Sigmoid colon (tissue), 4 donors: Measurements from ENCODE around the gene LRP8.

Experiments used
- POLR2A ChIP-seq, 2 donors: fragments of 450-650 bp; IDR thresholded peaks; one replicate each; pipeline ENCODE4 v1.6.1; 2016; ENCODE audit warnings: antibody characterized with exemption in 2 of 2, mild to moderate bottlenecking in 2 of 2, moderate library complexity in 2 of 2
- POLR2AphosphoS5 ChIP-seq, 4 donors: sonication (generic); formaldehyde crosslinking; IDR thresholded peaks; one replicate each; pipeline ENCODE4 v1.6.1; 2017; ENCODE audit warnings: antibody characterized with exemption in 4 of 4
- TF ChIP-seq, protein P1 (sequence below), 4 experiments: fragments of 450-650 bp in 3 of 4; fragments of 200-600 bp in 1 of 4; IDR thresholded peaks; one replicate each; pipeline ENCODE4 v1.5.1; 2016 to 2019; ENCODE audit warnings: antibody characterized with exemption in 4 of 4, mild to moderate bottlenecking in 3 of 4, moderate library complexity in 2 of 4

DNA sequence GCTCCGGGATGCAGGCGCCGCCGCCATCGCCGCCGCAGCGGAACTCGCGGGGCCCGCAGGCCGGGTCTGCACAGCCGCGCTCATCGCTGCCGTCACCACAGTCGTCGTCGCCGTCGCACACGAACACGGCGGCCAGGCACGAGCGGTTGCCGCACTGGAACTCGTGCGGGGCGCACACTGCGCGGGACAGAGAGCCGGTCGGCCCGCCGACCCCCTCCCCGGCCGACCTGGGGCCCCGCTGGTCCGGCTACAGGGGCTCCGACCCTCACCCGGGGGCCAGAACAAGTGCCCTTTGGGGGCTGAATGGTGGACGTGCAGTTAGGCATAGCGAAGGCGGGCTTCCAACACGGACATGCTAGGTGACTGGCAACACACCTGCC lies 51.0 kb downstream of the LRP8 start:
- TF ChIP-seq, protein P1, sequence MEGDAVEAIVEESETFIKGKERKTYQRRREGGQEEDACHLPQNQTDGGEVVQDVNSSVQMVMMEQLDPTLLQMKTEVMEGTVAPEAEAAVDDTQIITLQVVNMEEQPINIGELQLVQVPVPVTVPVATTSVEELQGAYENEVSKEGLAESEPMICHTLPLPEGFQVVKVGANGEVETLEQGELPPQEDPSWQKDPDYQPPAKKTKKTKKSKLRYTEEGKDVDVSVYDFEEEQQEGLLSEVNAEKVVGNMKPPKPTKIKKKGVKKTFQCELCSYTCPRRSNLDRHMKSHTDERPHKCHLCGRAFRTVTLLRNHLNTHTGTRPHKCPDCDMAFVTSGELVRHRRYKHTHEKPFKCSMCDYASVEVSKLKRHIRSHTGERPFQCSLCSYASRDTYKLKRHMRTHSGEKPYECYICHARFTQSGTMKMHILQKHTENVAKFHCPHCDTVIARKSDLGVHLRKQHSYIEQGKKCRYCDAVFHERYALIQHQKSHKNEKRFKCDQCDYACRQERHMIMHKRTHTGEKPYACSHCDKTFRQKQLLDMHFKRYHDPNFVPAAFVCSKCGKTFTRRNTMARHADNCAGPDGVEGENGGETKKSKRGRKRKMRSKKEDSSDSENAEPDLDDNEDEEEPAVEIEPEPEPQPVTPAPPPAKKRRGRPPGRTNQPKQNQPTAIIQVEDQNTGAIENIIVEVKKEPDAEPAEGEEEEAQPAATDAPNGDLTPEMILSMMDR (IDR thresholded peaks at IDR 0.05) = no peak
- TF ChIP-seq POLR2AphosphoS5 (IDR thresholded peaks at IDR 0.05) (no peak), POLR2A (IDR thresholded peaks at IDR 0.05) (no peak)
